HAP-1 (cell line): ENCODE data around the gene ZNF385B.
"Not testable (repeated sequence)": the region's sequence is repeated elsewhere in the genome, so short reads cannot be mapped to it uniquely, and the experiment has no call there.

ENCODE experiments used
- DNase-seq, 2 experiments: peaks; one replicate each; pipeline ENCODE4 v3.0.0-alpha.2; 2016 to 2020; ENCODE audit warnings: low spot score in 2 of 2
- H3K27me3 ChIP-seq: fragments of 250-450 bp; sonication (Bioruptor Pico); 2 replicates; pipeline ENCODE4 v1.5.1; 2020; ENCODE audit warnings: low read depth, mild to moderate bottlenecking, moderate library complexity
- H3K36me3 ChIP-seq: fragments of 250-450 bp; sonication (Bioruptor Pico); replicated peaks from 2 replicates; pipeline ENCODE4 v1.5.1; 2020; ENCODE audit warnings: mild to moderate bottlenecking
- H3K4me1 ChIP-seq: fragments of 250-450 bp; sonication (Bioruptor Pico); 2 replicates; pipeline ENCODE4 v1.5.1; 2020; ENCODE audit warnings: mild to moderate bottlenecking
- H3K4me3 ChIP-seq: fragments of 250-450 bp; sonication (Bioruptor Pico); 2 replicates; pipeline ENCODE4 v1.5.1; 2020; ENCODE audit warnings: mild to moderate bottlenecking, moderate library complexity
- H3K9me3 ChIP-seq: fragments of 250-450 bp; sonication (Bioruptor Pico); 2 replicates; pipeline ENCODE4 v1.5.1; 2020; ENCODE audit warnings: mild to moderate bottlenecking, moderate library complexity
- in situ Hi-C: fragments of 300-500 bp; cut with MboI; formaldehyde crosslinking; loops from 3 replicates; pipeline ENCODE4 v1.14.3; 2020; ENCODE audit warnings: low sequenced_read_pairs, inconsistent platforms, mixed read lengths

The ZNF385B gene

GRCh38 chr2:179861416-179862067 is at the start of gene ZNF385B:
ZNF385B (minus strand) TSS chr2:179861612.
- peak in 1 of 2 experiments; percentile 29 for DNase-seq
- Histone ChIP-seq H3K36me3 (no peaks in the 10 kb centered on the region), H3K9me3 (no peaks in the 10 kb centered on the region), H3K27me3 (peaks cover 2% of the 10 kb centered on the region; the same call in 1 of the 2 replicates), H3K4me3 (peak within 1 kb of the TSS; percentile 17), H3K4me1 (peaks cover 3% of the 10 kb centered on the region; the same call in 1 of the 2 replicates)
- in situ Hi-C loops = no loop called here

- Histone ChIP-seq H3K4me3 (no peak overlapping the region), H3K9me3 (no peaks in the 10 kb centered on the region), H3K36me3 (no peaks in the 10 kb centered on the region), H3K4me1 (no peaks in the 10 kb centered on the region), H3K27me3 (peaks cover 28% of the 10 kb centered on the region)
- DNase-seq = no peak
- in situ Hi-C loops = loop anchor here (25.0 kb wide), 1 partner anchor 498 kb away; no protein-coding TSS in a partner anchor
These were observed 49.3 kb upstream of the ZNF385B start for GRCh38 chr2:179910735-179911113.

- no peak for DNase-seq
- H3K36me3 ChIP-seq = no peaks in the 10 kb centered on the region
- H3K4me1 ChIP-seq = no peaks in the 10 kb centered on the region
- peaks cover 28% of the 10 kb centered on the region for H3K27me3 ChIP-seq
- in situ Hi-C loops = loop anchor here (25.0 kb wide), 1 partner anchor 498 kb away; no protein-coding TSS in a partner anchor
- H3K9me3 ChIP-seq = no peaks in the 10 kb centered on the region
- no peak overlapping the region for H3K4me3 ChIP-seq
These were observed 48.7 kb upstream of the ZNF385B start for GRCh38 chr2:179909845-179910734.

GRCh38 chr2:179900655-179901054 is 39.2 kb upstream of the ZNF385B start:
- H3K36me3 ChIP-seq = no peaks in the 10 kb centered on the region
- no peaks in the 10 kb centered on the region; the same call in 1 of the 2 replicates for H3K27me3 ChIP-seq
- H3K4me3 ChIP-seq = no peak overlapping the region
- in situ Hi-C loops = loop anchor here (25.0 kb wide), 1 partner anchor 488 kb away; no protein-coding TSS in a partner anchor
- no peaks in the 10 kb centered on the region for H3K4me1 ChIP-seq
- no peaks in the 10 kb centered on the region for H3K9me3 ChIP-seq
- no peak for DNase-seq

- H3K36me3 ChIP-seq = no peaks in the 10 kb centered on the region
- no peaks in the 10 kb centered on the region for H3K4me1 ChIP-seq
- H3K4me3 ChIP-seq = no peak overlapping the region
- peaks cover 2% of the 10 kb centered on the region; the same call in 1 of the 2 replicates for H3K27me3 ChIP-seq
- no peaks in the 10 kb centered on the region for H3K9me3 ChIP-seq
- in situ Hi-C loops = loop anchor here (25.0 kb wide), 1 partner anchor 487 kb away; no protein-coding TSS in a partner anchor
- DNase-seq = no peak
These were observed 38.3 kb upstream of the ZNF385B start for GRCh38 chr2:179899666-179900065.

GRCh38 chr2:179898873-179899272 is 37.5 kb upstream of the ZNF385B start:
- Histone ChIP-seq H3K4me3 (no peak overlapping the region), H3K4me1 (no peaks in the 10 kb centered on the region), H3K9me3 (no peaks in the 10 kb centered on the region), H3K36me3 (no peaks in the 10 kb centered on the region), H3K27me3 (peaks cover 2% of the 10 kb centered on the region; the same call in 1 of the 2 replicates)
- in situ Hi-C loops = no loop called here
- DNase-seq = peak; percentile 75 to 80

GRCh38 chr2:179893616-179894015 is 32.2 kb upstream of the ZNF385B start:
- in situ Hi-C loops = no loop called here
- no peaks in the 10 kb centered on the region for H3K4me1 ChIP-seq
- peaks cover 3% of the 10 kb centered on the region for H3K9me3 ChIP-seq
- H3K27me3 ChIP-seq = peaks cover 7% of the 10 kb centered on the region
- no peak for DNase-seq
- no peak overlapping the region for H3K4me3 ChIP-seq
- no peaks in the 10 kb centered on the region for H3K36me3 ChIP-seq

- peaks cover 3% of the 10 kb centered on the region for H3K9me3 ChIP-seq
- no peaks in the 10 kb centered on the region for H3K4me1 ChIP-seq
- in situ Hi-C loops = no loop called here
These were observed 29.8 kb upstream of the ZNF385B start for GRCh38 chr2:179891237-179891636.

GRCh38 chr2:179890666-179891065 is 29.3 kb upstream of the ZNF385B start:
- no peak overlapping the region for H3K4me3 ChIP-seq
- H3K27me3 ChIP-seq = peaks cover 8% of the 10 kb centered on the region
- H3K9me3 ChIP-seq = peaks cover 3% of the 10 kb centered on the region
- in situ Hi-C loops = no loop called here
- no peaks in the 10 kb centered on the region for H3K36me3 ChIP-seq
- DNase-seq = no peak
- no peaks in the 10 kb centered on the region for H3K4me1 ChIP-seq

More at GRCh38 chr2:179891237-179891636, 29.8 kb upstream of the ZNF385B start:
- Histone ChIP-seq H3K4me3 (no peak overlapping the region), H3K27me3 (peaks cover 7% of the 10 kb centered on the region), H3K36me3 (no peaks in the 10 kb centered on the region)
- DNase-seq = no peak

GRCh38 chr2:179888642-179889041 is 27.2 kb upstream of the ZNF385B start:
- DNase-seq, H3K27me3 ChIP-seq, H3K4me1 ChIP-seq, H3K9me3 ChIP-seq, in situ Hi-C loops, H3K4me3 ChIP-seq, H3K36me3 ChIP-seq: not testable (repeated sequence)

- Histone ChIP-seq H3K9me3 (peaks cover 3% of the 10 kb centered on the region; the same call in 1 of the 2 replicates), H3K4me1 (no peaks in the 10 kb centered on the region), H3K36me3 (no peaks in the 10 kb centered on the region), H3K27me3 (0 out of 2 replicates have a peak, but pooled peaks cover 3% of the 10 kb centered on the region), H3K4me3 (no peak overlapping the region)
- in situ Hi-C loops = no loop called here
- no peak for DNase-seq
These were observed 22.8 kb upstream of the ZNF385B start for GRCh38 chr2:179884193-179884592.

- no peak overlapping the region for H3K4me3 ChIP-seq
These were observed 21.7 kb upstream of the ZNF385B start for GRCh38 chr2:179882851-179883806.

More at GRCh38 chr2:179882851-179883806, 21.7 kb upstream of the ZNF385B start:
- Histone ChIP-seq H3K36me3 (no peaks in the 10 kb centered on the region), H3K9me3 (no peaks in the 10 kb centered on the region), H3K27me3 (0 out of 2 replicates have a peak, but pooled peaks cover 3% of the 10 kb centered on the region), H3K4me1 (no peaks in the 10 kb centered on the region)
- in situ Hi-C loops = no loop called here
- DNase-seq = no peak
